Hindlimb muscle (tissue), 1 donor: ENCODE measurements around the gene AGXT. TPM values are rescaled to one million over a fixed set of nuclear protein-coding genes. Genes with fewer than 3 reads are reported as not detected.

Experiments
- DNase-seq: peaks from one replicate; pipeline ENCODE4 v3.0.0-alpha.2; 2013
- polyA plus RNA-seq: library from polyadenylated mRNA; unstranded; fragments of 120-200 nt; gene quantifications from one replicate; pipeline ENCODE4 v1.2.1, GENCODE V29; 2013; ENCODE audit not compliant: insufficient read length

AGXT gene
- polyA plus RNA-seq, 1 donor = not detected

GRCh38 chr2:240916571-240917008, 48.0 kb downstream of the AGXT start:
- DNase-seq = peak; percentile 60

DNA sequence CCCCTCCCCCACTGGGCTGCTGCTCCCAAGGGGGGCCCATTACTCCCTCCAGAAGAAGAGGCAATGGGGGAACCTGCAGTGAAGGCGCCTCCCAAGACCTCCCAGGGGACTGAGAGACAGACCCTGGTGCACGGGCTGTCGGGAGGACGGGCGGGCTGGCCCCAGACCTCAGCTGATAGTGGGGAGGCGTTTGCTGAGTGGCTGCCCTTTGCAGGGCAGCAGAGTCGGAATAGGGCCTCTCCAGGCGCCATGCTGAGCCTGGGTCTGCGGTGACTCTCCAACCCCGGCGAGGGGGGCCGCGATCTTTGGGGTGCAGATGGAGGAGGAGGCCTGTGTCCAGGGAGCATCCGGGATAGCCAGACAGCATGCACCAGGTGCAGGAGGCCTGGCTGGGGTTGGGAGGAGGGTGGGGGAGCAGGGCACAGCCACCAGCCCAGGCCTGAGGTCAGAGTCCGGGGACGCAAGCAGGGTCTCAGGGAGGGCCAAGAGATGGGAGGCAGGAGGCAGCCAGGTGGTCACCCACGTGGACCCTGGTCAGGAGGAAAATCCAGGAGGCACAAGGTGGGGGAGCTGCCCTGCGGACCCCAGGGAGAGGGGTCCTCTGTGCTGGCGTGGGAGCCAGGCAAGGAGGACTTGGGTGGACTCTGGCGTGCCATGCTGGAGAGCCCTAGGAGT, 48.5 kb downstream of the AGXT start:
- DNase-seq = no peak

DNA sequence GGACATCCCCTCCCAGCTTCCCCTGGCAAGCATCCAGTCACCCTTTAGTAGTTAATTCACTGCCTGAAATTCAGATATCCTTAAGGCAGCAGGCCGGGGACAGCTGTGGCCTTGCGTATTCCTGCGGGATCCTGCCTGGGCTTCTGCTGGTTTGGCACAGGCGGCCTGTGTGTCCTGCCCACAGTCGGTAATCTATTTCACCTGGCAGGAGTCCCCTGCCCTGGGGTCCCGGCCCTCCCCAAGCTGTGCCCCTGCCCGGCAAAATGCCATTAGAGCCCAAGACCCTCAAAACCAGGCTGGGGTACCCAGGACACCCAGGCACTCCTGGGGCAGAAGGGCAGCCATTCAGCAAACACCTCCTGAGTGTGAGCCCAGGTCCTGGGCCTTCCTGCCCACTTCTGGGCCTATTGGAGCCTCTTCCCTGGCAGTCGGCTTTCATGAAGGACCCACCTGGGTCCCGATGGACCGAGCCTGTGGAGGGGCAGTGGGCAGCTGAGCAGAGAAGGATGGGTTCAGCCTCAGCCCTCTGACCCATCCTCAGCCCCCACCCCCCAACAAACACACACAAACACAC, 49.1 kb downstream of the AGXT start:
- DNase-seq = no peak

DNA sequence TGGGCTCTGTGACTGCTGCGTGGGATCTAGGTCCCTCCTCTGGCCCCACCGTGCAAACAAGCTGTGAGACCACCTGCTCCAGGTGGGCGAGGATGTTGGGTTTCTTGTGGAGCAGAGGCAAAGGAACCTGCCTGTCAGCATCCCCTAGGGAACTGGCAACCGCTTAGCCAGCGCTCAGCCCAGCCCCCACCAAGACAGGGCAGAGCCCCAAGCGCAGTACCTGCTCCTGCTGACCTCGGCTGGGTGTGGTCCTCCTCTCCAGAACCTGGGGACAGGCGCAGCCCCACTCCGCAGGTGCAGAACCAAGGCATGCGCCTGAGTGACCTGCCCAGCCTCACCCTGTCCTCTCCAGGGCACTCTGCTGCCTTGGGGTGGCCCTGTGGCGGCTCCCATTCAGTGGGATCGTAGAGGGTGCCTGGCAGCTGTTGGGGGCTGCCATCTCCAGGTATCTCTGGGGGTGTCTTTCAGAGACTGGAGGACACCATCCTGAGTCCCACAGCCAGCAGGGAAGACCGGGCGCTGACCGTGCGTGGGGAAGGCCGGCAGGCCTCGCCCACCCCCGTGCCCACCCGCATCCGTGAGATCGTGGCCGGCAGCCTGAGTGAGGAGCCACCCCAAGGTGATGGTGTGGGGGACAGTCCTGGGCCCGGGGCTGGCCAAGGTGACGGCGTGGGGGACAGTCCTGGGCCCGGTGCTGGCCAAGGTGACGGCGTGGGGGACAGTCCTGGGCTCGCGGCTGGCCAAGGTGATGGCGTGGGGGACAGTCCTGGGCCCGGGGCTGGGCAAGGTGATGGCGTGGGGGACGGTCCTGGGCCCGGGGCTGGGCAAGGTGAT, 49.9 kb downstream of the AGXT start:
- DNase-seq = no peak

DNA sequence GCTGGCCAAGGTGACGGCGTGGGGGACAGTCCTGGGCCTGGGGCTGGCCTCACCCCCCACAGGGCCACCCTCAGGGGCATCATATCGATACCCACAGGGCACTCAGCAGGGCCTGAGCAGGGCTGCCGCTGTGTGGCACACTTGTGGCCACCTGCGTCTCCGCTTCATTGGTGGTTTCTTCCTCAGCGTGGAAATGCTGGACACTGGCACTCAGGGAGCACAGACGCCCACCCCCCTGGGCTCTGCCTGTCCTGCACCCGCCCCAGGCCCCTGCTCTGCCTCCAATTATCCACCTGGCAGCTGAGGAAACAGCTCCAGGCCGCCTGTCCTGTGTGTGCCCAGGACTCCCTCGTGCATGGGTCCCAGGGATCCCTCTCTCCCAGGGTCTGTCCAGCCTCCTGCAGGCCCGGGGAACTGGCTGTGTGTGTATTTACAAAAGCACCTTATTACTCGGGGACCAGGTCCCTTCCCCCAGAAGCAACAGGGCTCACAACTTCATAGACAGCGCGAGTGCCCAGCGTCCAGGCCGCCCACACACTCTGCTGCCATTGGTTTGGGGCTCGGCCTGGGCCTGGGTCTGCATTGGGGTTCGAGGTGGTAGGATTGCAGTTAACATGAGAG, 50.6 kb downstream of the AGXT start:
- no peak for DNase-seq

DNA sequence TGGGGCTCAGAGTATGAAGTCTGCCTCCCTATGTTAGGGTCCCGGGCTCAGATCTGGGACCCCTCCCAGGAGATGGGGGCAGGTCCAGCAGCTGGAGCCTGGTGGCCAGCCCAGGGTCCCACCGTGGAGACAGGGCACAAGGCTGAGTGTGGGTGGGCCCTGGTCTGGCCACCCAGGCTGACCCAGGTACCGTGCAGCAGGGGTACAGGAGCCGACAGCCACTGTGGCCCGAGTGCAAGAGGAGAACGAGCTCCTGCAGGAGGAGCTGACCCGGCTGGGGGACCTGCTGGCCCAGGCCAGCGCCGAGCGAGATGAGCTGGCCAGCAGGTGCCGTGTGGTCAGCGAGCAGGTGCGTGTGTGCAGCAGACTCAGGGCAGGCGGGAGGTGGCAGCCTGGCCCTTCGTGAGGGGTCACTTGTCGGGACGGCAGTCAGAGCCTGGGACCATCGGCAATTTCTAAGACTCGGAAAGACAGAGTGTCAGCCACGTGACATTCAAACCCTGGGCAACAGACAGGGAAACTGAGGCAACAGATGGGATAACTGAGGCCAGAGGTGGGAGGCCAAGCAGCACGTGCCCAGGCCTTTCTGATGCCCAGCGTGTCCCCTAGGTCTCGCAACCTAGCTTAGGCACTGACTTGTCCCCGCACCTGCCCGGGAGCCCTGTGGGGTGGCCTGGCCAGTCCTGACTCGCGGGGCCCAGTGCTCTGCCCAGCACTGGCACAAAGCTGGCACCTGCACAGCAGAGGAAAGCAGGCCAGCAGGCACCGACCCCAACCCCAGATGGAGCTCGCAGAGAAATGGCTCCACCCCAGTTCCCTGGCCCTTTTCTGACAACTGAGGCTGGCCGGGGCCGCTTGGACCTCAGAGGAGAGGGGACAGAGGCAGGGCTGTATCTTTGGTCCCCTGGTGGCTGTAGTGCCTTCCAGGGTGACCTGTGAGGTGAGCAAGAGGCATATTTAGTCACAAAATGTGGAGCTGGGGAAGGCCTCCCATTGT, 51.5 kb downstream of the AGXT start:
- no peak for DNase-seq

GRCh38 chr2:240920783-240921231, 52.2 kb downstream of the AGXT start:
- no peak for DNase-seq

DNA sequence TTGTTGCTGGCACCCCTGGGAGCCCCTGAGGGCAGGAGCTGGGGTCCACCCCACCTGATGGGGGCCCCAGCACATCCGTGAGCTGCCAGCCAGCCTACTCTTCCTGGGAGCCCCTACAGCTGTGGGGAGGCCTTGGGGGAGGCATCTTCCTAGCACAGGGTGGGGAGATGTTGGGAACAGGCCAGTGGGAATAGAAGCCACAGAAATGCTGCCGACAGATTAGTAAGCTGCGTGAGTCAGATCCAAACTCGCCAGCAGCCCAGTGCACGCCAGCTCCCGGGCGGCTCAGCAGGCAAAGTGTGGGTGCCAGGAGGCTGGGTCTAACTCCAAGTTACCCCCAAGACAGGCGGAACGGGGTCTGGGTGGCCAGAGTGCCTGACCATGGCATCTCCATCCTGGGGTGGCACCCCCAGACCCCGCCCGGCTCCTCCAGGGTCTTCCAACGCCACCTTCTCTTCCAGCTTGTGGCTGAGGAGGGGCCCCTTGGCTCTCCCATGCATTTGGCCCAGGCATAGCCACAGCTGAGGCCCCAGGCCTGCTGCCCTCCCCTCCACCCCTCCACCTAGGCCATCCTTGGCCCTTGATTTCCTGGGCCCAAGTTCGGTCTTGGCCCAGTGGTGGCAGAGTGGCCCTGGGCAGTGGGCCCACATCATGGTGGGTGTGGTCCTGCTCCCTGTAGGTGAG, 52.8 kb downstream of the AGXT start:
- DNase-seq = no peak

DNA sequence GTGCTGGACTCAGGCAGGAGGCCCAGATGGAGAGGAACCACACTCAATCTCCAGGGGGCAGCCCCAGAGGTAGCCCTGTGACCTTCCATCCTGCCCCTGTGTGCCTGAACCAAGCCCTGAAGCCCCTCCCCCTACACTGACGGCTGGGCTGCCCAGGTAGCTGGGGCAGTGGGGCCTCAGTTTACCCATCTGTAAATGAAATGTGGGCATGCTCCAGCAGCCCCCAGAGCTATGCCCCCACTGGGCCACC, 53.3 kb downstream of the AGXT start:
- DNase-seq = no peak

DNA sequence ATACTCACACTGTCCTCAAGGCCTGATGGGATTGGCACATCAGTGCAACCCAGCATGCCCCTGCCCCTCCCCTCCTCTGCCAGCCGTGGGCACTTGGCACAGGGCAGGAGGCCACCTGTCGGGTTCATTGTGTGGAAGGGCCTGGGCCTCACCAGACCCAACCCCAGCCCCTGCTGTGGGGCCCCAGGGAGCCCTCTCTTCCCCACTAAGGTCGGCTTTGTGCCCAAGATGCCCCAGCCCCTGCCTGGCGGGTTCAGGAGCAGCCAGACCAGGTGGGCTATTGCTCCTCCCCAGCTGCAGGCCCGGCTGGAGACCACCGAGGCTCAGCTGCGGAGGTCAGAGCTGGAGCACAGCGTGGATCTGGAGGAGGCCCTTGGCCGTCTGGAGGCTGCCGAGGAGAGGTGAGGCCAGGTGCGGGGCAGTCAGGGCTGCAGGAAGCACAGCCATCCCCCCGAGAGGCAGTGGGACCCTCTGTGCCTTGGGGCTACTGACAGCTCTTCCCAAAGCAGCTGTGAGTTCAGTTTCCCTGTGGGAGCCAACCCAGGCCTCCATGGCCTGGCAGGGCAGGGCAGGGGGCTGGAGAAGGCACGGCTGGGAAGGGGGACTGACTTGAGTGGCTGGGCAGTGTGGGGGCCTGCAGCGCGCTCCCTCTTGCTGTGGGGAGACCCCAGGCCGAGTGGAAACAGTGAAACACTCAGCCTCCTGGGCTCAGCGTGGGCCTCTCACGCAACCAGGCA, 53.8 kb downstream of the AGXT start:
- no peak for DNase-seq

DNA sequence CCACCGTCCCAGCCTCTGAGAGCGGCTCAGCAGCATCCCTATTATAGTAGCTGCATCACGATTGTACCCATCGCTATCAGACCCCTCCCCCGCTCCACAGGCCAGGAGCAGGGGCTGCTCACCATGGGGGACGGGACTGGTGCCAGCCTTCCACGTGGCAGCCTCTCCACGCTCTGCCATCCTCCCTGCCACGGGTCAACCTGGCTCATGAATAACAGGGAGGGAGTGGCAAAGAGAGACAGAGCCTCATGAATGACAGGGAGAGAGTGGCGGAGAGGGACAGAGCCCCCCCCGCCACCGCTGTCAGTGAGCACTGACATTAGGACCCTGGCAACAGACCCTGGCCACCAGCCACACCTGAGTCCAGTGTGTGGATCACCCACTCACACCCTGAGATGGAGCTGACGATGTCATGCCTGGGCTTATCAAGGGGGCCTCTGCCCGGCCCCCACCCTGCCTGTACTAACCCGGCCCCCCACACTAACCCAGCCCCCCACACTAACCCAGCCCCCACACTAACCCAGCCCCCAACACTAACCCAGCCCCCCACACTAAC, 54.4 kb downstream of the AGXT start:
- DNase-seq = no peak

- no peak for DNase-seq
Measured at GRCh38 chr2:240925191-240925567, 56.6 kb downstream of the AGXT start.

GRCh38 chr2:240925568-240926515, 57.2 kb downstream of the AGXT start:
- DNase-seq = no peak

- DNase-seq = no peak
Measured at GRCh38 chr2:240926516-240927389, 58.1 kb downstream of the AGXT start.

DNA sequence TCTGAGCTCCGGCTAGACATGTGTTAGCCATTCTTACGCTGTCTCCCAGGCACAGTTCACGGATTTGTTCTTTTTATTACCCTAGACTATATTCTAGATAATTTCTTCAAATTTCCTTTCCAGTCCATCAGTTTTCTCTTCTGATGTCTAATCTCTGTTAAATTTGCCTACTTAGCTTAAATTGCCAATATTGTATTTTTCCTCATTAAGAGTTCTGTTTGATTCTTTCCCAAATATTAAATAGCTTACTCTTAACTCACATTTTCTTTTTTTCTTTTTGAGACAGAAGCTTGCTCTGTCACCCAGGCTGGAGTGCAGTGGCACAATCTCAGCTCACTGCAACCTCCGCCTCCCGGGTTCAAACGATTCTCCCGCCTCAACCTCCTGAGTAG, 58.8 kb downstream of the AGXT start:
- DNase-seq = no peak

DNA sequence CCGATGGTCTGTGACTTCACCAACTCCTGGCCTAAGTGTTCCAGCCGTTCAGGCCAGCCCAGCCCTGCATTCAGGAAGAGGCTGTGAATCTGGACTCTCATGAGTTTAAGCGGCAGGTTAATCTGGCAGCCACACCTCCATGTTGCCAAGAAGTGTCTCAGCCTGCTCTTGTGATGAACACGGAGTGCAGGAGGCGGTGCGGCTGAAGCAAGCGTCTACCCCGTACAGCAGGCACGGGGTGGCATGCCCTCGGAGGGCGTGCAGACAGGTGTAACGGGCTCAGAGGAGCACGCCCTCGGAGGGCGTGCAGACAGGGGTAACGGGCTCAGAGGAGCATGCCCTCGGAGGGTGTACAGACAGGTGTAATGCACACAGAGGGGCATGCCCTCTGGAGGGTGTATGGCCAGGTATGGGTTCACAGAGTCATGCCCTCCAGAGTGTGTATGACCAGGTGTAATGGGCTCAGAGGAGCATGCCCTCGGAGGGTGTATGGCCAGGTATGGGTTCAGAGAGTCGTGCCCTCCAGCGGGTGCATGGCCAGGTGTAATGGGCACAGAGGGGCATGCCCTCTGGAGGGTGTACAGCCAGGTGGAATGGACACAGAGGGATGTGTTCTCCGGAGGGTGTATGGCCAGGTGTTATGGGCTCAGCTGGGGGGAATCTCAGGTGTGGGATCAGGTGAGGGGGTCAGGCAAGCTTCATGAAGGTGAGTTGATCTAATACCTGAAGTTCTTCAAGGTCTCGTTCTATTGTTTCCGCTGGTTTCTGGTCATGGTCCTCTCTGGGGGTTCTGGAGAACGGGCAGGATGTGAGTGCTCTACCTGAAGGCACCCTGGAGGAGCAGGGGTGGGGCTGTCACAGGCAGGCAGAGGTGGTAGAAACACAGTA, 60.1 kb downstream of the AGXT start:
- no peak for DNase-seq

DNA sequence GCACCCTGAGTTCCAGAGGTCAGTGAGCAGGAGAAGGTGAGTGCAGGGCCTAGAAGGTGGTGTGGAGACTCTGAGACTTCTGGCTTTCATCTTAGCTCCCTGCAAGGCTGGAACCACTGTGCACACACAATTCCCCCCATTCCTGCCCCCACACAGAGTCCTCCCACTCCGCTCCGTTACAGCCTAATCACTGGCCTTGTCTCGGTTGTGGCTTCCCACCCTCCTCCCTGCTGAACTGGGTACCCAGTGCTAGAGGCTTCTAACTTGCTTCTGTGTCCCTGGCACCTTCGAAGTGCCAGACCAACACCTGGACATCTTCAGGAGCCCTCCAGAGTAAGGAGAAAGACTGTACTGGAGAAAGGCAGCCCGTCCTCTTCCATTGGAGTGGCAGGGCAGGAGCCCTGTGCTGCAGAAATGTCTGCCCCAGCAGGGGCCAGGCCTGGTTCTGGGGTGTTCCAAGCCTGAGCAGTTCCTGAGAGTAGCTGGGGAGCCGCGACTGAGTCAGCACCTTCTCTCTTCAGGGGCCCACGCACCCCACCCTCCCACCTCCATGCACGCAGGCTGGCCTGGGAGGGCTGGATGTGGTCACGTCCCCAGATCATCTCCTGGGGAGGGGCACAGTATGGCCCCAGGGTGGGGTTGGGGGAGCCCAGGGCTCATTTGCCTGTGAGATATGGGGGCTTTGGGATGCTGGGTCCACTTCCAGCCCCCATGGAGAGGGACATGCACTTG, 60.9 kb downstream of the AGXT start:
- no peak for DNase-seq
